K562 (cell line): Measurements from ENCODE around the gene SGMS1. TPM values are rescaled to one million over a fixed set of nuclear protein-coding genes. Genes with fewer than 3 reads are reported as not detected.
A peak's percentile ranks its signal among the peaks of the same experiment; 100 is the strongest.

Experiments
- CBX1 ChIP-seq: sonication (generic); IDR thresholded peaks from 2 replicates; pipeline ENCODE4 v1.6.1; 2016; ENCODE audit warnings: antibody characterized with exemption, low read depth, mild to moderate bottlenecking
- CEBPB ChIP-seq: fragments of 450-650 bp; IDR thresholded peaks from 2 replicates; pipeline ENCODE4 v1.6.1; 2016; ENCODE audit warnings: missing genetic modification characterization, missing compliant biosample characterization
- FUS ChIP-seq: fragments of 200-400 bp; formaldehyde crosslinking; optimal IDR thresholded peaks from 2 replicates; pipeline ENCODE3; 2017; ENCODE audit warnings: low read depth, low read length
- HMG20A ChIP-seq: fragments of 450-650 bp; formaldehyde crosslinking; conservative IDR thresholded peaks from 2 replicates; pipeline ENCODE4 v1.4.0; 2020; ENCODE audit warnings: mild to moderate bottlenecking, mixed read lengths
- MTA3 ChIP-seq: fragments of 450-650 bp; formaldehyde crosslinking; IDR thresholded peaks from 2 replicates; pipeline ENCODE4 v1.6.1; 2017; ENCODE audit warnings: mild to moderate bottlenecking, borderline replicate concordance
- SIN3A ChIP-seq, 2 experiments: fragments of 150-350 bp in 1 of 2; IDR thresholded peaks; 2 replicates each; pipeline ENCODE4 v1.6.1; 2011 to 2016; ENCODE audit warnings: borderline replicate concordance in 2 of 2, low read depth in 2 of 2, low read length in 2 of 2, mild to moderate bottlenecking in 2 of 2, moderate library complexity in 2 of 2; ENCODE audit not compliant: control insufficient read depth in 1 of 2
- TCF7L2 ChIP-seq: fragments of 150-350 bp; IDR thresholded peaks from 2 replicates; pipeline ENCODE4 v1.6.1; 2016; ENCODE audit warnings: low read depth, mild to moderate bottlenecking, low read length, moderate library complexity
- polyA plus RNA-seq, 8 experiments: library from polyadenylated mRNA; depleted of rRNA in 4 of 8; stranded (reverse) in 5 of 8; unstranded in 3 of 8; fragments of >200 nt; fragmentation: Nextera tagmentation in 2 of 8; fragmentation: Illumina TruSeq in 1 of 8; extraction: Ambion mirVana in 2 of 8; extraction: Trizol in 1 of 8; gene quantifications; 2 replicates each; pipeline versions ENCODE4 v1.2.1 to v1.2.3, GENCODE V29; 2011 to 2014; ENCODE audit warnings: inconsistent platforms in 1 of 8, missing spikeins in 1 of 8
- total RNA-seq, 7 experiments: library from RNA; depleted of rRNA in 6 of 7; stranded (reverse); fragments of >200 nt in 6 of 7; fragmentation: Illumina TruSeq in 2 of 7; extraction: Trizol in 2 of 7; gene quantifications; 2 replicates each; pipeline versions ENCODE4 v1.2.1 to v1.2.3, GENCODE V29; 2011 to 2021; ENCODE audit warnings: low replicate concordance in 1 of 7
- TF ChIP-seq, protein P1 (sequence below): fragments of 200-800 bp; sonication (Bioruptor generic); IDR thresholded peaks from 2 replicates; pipeline ENCODE4 v1.6.1; 2017; ENCODE audit warnings: missing genetic modification characterization, missing compliant biosample characterization
- TF ChIP-seq, protein P2 (sequence below): fragments of 450-650 bp; IDR thresholded peaks from 2 replicates; pipeline ENCODE4 v1.6.1; 2017; ENCODE audit warnings: antibody characterized with exemption, mild to moderate bottlenecking

SGMS1 gene
- total and polyA plus RNA-seq, 9 of the 15 experiments (the other 6 are each of a cell fraction or from before 2014, with no cell fraction given), result 22.6 to 232 (median 82.2) TPM

DNA sequence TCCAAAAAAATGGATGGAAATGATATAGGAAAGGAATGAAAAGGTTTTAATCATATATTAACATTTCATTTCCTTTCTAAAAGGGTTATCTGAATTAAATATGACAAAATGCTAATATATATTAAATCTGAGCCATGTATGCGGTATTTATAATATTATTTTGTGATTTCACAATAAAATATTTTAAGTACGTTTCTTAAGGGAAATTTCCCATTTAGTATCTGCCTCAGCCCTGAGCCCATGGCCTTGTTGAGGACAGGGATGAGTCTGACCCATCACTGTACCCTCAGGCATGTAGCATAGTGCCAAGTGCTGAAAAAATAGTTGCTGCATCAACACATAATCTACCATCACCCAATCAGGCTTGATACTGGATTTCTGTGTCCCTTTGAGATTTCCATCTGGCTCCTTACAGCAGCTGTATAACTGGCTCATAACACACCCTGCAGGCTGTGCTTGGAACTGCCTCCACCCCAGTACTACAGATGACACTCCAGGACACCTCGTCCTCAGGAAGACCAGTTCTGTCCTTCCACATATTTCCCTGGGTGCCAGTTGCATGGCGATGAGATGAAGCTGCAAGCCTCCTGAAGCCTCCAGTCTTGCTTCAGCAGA is 313.1 kb downstream of the SGMS1 start (continued):
- TF ChIP-seq, protein P1, sequence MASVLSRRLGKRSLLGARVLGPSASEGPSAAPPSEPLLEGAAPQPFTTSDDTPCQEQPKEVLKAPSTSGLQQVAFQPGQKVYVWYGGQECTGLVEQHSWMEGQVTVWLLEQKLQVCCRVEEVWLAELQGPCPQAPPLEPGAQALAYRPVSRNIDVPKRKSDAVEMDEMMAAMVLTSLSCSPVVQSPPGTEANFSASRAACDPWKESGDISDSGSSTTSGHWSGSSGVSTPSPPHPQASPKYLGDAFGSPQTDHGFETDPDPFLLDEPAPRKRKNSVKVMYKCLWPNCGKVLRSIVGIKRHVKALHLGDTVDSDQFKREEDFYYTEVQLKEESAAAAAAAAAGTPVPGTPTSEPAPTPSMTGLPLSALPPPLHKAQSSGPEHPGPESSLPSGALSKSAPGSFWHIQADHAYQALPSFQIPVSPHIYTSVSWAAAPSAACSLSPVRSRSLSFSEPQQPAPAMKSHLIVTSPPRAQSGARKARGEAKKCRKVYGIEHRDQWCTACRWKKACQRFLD, result no peak
- TF ChIP-seq FUS (no peak), MTA3 (peak; percentile 28; the same call in 1 of the 2 replicates), HMG20A (CRISPR knock-in tag) (0 out of 2 replicates have a peak, but pooled peaks have one; percentile 37), TCF7L2 (no peak), CBX1 (no peak), CEBPB (peak; percentile 65), SIN3A (IDR thresholded peaks at IDR 0.05; ENCODE audit: borderline replicate concordance in 2 of 2, control insufficient read depth in 1 of 2, low read depth in 2 of 2, low read length in 2 of 2) (no peak)
- TF ChIP-seq, protein P2, sequence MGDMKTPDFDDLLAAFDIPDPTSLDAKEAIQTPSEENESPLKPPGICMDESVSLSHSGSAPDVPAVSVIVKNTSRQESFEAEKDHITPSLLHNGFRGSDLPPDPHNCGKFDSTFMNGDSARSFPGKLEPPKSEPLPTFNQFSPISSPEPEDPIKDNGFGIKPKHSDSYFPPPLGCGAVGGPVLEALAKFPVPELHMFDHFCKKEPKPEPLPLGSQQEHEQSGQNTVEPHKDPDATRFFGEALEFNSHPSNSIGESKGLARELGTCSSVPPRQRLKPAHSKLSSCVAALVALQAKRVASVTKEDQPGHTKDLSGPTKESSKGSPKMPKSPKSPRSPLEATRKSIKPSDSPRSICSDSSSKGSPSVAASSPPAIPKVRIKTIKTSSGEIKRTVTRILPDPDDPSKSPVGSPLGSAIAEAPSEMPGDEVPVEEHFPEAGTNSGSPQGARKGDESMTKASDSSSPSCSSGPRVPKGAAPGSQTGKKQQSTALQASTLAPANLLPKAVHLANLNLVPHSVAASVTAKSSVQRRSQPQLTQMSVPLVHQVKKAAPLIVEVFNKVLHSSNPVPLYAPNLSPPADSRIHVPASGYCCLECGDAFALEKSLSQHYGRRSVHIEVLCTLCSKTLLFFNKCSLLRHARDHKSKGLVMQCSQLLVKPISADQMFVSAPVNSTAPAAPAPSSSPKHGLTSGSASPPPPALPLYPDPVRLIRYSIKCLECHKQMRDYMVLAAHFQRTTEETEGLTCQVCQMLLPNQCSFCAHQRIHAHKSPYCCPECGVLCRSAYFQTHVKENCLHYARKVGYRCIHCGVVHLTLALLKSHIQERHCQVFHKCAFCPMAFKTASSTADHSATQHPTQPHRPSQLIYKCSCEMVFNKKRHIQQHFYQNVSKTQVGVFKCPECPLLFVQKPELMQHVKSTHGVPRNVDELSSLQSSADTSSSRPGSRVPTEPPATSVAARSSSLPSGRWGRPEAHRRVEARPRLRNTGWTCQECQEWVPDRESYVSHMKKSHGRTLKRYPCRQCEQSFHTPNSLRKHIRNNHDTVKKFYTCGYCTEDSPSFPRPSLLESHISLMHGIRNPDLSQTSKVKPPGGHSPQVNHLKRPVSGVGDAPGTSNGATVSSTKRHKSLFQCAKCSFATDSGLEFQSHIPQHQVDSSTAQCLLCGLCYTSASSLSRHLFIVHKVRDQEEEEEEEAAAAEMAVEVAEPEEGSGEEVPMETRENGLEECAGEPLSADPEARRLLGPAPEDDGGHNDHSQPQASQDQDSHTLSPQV, result peak; percentile 73; the same call in 1 of the 2 replicates
